SK-N-SH treated with all-trans-retinoic acid at 6 μM for 48 hours (cell line): ENCODE measurements around the gene C12orf42.

ENCODE experiments used
- ATAC-seq: fragments of 200-7000 bp; cut with Tn5 transposase; 3 replicates; pipeline ENCODE4 v1.9.1; 2020; ENCODE audit warnings: mild to moderate bottlenecking, moderate library complexity
- ARNTL ChIP-seq: fragments of 450-650 bp; formaldehyde crosslinking; IDR thresholded peaks from 2 replicates; pipeline ENCODE4 v1.5.0; 2020; ENCODE audit warnings: low read depth, mild to moderate bottlenecking, moderate library complexity, borderline replicate concordance
- BACH2 ChIP-seq: fragments of 250-450 bp; sonication (Bioruptor Pico); IDR thresholded peaks from 2 replicates; pipeline ENCODE4 v1.9.0; 2021; ENCODE audit warnings: mild to moderate bottlenecking, borderline replicate concordance
- ESRRG ChIP-seq: fragments of 250-450 bp; sonication (Bioruptor Pico); IDR thresholded peaks from 2 replicates; pipeline ENCODE4 v1.6.1; 2021; ENCODE audit warnings: mild to moderate bottlenecking
- ISL1 ChIP-seq: fragments of 250-450 bp; sonication (Bioruptor Pico); IDR thresholded peaks from 2 replicates; pipeline ENCODE4 v2.1.2; 2022; ENCODE audit warnings: mild to moderate bottlenecking, moderate library complexity
- OSR1 ChIP-seq: fragments of 250-450 bp; sonication (Bioruptor Pico); IDR thresholded peaks from 2 replicates; pipeline ENCODE4 v1.8.0; 2022; ENCODE audit warnings: moderate library complexity, mild to moderate bottlenecking, inconsistent platforms
- PPARA ChIP-seq: fragments of 250-450 bp; sonication (Bioruptor Pico); IDR thresholded peaks from 2 replicates; pipeline ENCODE4 v1.5.0; 2020; ENCODE audit warnings: mild to moderate bottlenecking, borderline replicate concordance
- SNAI2 ChIP-seq: fragments of 250-450 bp; sonication (Bioruptor Pico); IDR thresholded peaks from 2 replicates; pipeline ENCODE4 v1.5.0; 2020; ENCODE audit warnings: mild to moderate bottlenecking, moderate library complexity
- TCF4 ChIP-seq: fragments of 250-450 bp; sonication (Bioruptor Pico); IDR thresholded peaks from 2 replicates; pipeline ENCODE4 v1.8.0; 2021; ENCODE audit warnings: mild to moderate bottlenecking, moderate library complexity, borderline replicate concordance
- TOX ChIP-seq: fragments of 250-450 bp; sonication (Bioruptor Pico); IDR thresholded peaks from 2 replicates; pipeline ENCODE4 v1.8.0; 2021; ENCODE audit warnings: mild to moderate bottlenecking, moderate library complexity, borderline replicate concordance
- ZC3H10 ChIP-seq: fragments of 250-450 bp; sonication (Bioruptor Pico); IDR thresholded peaks from 2 replicates; pipeline ENCODE4 v1.5.1; 2021; ENCODE audit warnings: mild to moderate bottlenecking, moderate library complexity
- ZFP3 ChIP-seq: fragments of 250-450 bp; sonication (Bioruptor Pico); IDR thresholded peaks from 2 replicates; pipeline ENCODE4 v1.5.0; 2020; ENCODE audit warnings: mild to moderate bottlenecking, moderate library complexity
- ZFP30 ChIP-seq: fragments of 450-650 bp; formaldehyde crosslinking; IDR thresholded peaks from 2 replicates; pipeline ENCODE4 v1.5.0; 2022; ENCODE audit warnings: mild to moderate bottlenecking, moderate library complexity
- ZNF565 ChIP-seq: fragments of 450-650 bp; formaldehyde crosslinking; conservative IDR thresholded peaks from 2 replicates; pipeline ENCODE4 v1.5.0; 2020; ENCODE audit warnings: low read depth, mild to moderate bottlenecking, moderate library complexity
- ZNF70 ChIP-seq: fragments of 450-650 bp; formaldehyde crosslinking; IDR thresholded peaks from 2 replicates; pipeline ENCODE4 v1.5.0; 2020; ENCODE audit warnings: mild to moderate bottlenecking, moderate library complexity
- TF ChIP-seq, protein P1 (sequence below): fragments of 250-450 bp; sonication (Bioruptor Pico); IDR thresholded peaks from 2 replicates; pipeline ENCODE4 v1.8.0; 2020; ENCODE audit warnings: mild to moderate bottlenecking, moderate library complexity, borderline replicate concordance
- TF ChIP-seq, protein P2 (sequence below): fragments of 250-450 bp; sonication (Bioruptor Pico); IDR thresholded peaks from 2 replicates; pipeline ENCODE4 v1.5.1; 2020; ENCODE audit warnings: low read depth, mild to moderate bottlenecking, moderate library complexity
- TF ChIP-seq, protein P3 (sequence below): fragments of 250-450 bp; sonication (Bioruptor Pico); IDR thresholded peaks from 2 replicates; pipeline ENCODE4 v1.8.0; 2021; ENCODE audit warnings: low read depth, mild to moderate bottlenecking, moderate library complexity, borderline replicate concordance
- TF ChIP-seq, protein P4 (sequence below): fragments of 250-450 bp; sonication (Bioruptor Pico); IDR thresholded peaks from 2 replicates; pipeline ENCODE4 v1.5.1; 2021; ENCODE audit warnings: mild to moderate bottlenecking, moderate library complexity
- TF ChIP-seq, protein P5 (sequence below): fragments of 250-450 bp; sonication (Bioruptor Pico); IDR thresholded peaks from 2 replicates; pipeline ENCODE4 v1.5.0; 2020; ENCODE audit warnings: mild to moderate bottlenecking, moderate library complexity

C12orf42 gene

DNA sequence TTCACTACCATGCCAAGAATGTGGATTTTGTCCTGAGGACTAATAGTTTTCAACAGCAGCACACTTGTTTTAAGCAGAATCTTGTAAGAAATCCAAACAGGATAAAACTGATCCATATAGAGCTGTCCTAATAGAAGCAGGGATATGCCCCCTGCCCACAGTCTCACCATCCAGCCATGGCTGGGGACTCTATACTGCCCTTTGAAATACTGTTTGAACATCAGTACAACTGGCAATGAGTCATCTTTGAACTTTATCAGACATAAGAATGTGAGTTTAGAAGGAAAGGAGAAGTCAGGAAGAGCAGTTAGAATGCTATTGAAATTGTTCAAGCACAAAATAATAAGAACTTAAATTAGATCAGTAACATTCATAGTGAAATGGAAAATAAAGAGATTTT, 3.8 kb upstream of the C12orf42 start:
- TF ChIP-seq ZFP3 (no peak), PPARA (CRISPR knock-in tag) (no peak), TCF4 (CRISPR knock-in tag) (no peak), ZC3H10 (CRISPR knock-in tag) (no peak), SNAI2 (CRISPR knock-in tag) (no peak), ZNF70 (CRISPR knock-in tag) (no peak), BACH2 (CRISPR knock-in tag) (no peak), ESRRG (CRISPR knock-in tag) (no peak), ISL1 (CRISPR knock-in tag) (no peak), OSR1 (CRISPR knock-in tag) (no peak), TOX (CRISPR knock-in tag) (no peak), ZNF565 (CRISPR knock-in tag) (no peak), ZFP30 (CRISPR knock-in tag) (no peak)
- TF ChIP-seq, protein P1, sequence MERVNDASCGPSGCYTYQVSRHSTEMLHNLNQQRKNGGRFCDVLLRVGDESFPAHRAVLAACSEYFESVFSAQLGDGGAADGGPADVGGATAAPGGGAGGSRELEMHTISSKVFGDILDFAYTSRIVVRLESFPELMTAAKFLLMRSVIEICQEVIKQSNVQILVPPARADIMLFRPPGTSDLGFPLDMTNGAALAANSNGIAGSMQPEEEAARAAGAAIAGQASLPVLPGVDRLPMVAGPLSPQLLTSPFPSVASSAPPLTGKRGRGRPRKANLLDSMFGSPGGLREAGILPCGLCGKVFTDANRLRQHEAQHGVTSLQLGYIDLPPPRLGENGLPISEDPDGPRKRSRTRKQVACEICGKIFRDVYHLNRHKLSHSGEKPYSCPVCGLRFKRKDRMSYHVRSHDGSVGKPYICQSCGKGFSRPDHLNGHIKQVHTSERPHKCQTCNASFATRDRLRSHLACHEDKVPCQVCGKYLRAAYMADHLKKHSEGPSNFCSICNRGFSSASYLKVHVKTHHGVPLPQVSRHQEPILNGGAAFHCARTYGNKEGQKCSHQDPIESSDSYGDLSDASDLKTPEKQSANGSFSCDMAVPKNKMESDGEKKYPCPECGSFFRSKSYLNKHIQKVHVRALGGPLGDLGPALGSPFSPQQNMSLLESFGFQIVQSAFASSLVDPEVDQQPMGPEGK = no peak
- TF ChIP-seq, protein P2, sequence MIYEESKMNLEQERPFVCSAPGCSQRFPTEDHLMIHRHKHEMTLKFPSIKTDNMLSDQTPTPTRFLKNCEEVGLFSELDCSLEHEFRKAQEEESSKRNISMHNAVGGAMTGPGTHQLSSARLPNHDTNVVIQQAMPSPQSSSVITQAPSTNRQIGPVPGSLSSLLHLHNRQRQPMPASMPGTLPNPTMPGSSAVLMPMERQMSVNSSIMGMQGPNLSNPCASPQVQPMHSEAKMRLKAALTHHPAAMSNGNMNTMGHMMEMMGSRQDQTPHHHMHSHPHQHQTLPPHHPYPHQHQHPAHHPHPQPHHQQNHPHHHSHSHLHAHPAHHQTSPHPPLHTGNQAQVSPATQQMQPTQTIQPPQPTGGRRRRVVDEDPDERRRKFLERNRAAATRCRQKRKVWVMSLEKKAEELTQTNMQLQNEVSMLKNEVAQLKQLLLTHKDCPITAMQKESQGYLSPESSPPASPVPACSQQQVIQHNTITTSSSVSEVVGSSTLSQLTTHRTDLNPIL (CRISPR knock-in tag) = no peak
- ATAC-seq = no peak

DNA sequence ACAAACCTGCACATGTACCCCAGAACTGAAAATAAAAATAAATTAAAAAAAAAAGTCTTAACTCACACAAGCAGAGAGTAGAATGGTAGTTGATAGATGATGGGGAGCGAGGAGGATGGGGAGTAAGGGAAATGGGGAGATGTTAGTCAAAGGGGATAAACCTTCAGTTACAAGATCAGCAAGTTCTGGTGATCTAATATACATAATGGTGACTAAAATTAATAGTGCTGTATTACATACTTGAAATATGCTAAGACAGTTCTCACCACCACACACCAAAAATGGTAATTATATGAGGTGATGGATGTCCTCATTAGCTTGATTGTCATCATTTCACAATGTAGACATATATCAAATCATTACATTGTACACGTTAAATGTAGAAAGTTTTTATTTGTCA, 3.2 kb upstream of the C12orf42 start:
- no peak for ATAC-seq
- TF ChIP-seq, protein P3, sequence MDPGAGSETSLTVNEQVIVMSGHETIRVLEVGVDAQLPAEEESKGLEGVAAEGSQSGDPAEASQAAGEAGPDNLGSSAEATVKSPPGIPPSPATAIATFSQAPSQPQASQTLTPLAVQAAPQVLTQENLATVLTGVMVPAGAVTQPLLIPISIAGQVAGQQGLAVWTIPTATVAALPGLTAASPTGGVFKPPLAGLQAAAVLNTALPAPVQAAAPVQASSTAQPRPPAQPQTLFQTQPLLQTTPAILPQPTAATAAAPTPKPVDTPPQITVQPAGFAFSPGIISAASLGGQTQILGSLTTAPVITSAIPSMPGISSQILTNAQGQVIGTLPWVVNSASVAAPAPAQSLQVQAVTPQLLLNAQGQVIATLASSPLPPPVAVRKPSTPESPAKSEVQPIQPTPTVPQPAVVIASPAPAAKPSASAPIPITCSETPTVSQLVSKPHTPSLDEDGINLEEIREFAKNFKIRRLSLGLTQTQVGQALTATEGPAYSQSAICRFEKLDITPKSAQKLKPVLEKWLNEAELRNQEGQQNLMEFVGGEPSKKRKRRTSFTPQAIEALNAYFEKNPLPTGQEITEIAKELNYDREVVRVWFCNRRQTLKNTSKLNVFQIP (CRISPR knock-in tag) = no peak
- TF ChIP-seq, protein P2 (CRISPR knock-in tag) = no peak
- no peak for TF ChIP-seq ISL1 (CRISPR knock-in tag)
- TF ChIP-seq, protein P4, sequence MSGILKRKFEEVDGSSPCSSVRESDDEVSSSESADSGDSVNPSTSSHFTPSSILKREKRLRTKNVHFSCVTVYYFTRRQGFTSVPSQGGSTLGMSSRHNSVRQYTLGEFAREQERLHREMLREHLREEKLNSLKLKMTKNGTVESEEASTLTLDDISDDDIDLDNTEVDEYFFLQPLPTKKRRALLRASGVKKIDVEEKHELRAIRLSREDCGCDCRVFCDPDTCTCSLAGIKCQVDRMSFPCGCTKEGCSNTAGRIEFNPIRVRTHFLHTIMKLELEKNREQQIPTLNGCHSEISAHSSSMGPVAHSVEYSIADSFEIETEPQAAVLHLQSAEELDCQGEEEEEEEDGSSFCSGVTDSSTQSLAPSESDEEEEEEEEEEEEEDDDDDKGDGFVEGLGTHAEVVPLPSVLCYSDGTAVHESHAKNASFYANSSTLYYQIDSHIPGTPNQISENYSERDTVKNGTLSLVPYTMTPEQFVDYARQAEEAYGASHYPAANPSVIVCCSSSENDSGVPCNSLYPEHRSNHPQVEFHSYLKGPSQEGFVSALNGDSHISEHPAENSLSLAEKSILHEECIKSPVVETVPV = no peak
- no peak for TF ChIP-seq PPARA (CRISPR knock-in tag)
- TF ChIP-seq TOX (CRISPR knock-in tag) = no peak
- TF ChIP-seq ZNF565 (CRISPR knock-in tag) = no peak
- TF ChIP-seq OSR1 (CRISPR knock-in tag) = no peak
- no peak for TF ChIP-seq BACH2 (CRISPR knock-in tag)
- TF ChIP-seq ARNTL (CRISPR knock-in tag) = no peak
- TF ChIP-seq, all 23 proteins: peak for 0

DNA sequence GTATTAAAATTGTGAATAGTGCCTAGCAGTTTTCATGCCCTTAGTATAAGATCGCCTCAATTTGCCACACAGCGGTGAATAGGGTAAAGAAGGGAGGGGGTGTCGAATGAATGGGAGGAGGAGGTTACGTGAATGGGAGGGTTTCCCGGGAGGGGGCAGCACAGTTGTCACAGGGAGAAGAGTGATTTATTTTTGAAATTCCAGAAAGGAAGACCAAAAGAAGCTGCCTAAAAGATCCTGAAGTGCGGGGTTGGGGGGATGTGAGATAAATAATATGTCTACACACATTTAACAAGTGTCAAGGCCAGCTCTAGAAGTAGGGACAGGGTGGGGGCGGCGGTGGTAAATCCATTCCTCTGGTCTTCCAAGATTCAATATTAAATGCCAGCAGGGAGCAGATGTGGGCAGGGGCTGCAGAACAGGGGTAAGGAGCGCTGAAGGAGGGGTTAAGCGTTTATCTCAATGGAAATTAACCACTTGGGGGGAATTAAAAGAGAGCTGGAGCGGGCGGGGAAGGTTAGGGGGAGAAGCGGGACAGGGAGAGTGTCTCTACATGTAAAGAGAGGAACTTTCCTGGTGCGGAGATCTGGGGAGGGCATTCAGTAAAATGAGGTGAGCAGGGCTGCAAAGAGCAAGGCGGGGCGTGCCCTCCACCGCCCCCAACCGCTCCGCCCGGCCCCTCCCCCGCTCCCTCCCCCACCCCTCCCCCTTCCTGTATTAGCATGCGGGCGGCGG, 867 bp downstream of the C12orf42 start:
- ATAC-seq = no peak
- no peak for TF ChIP-seq ZNF70 (CRISPR knock-in tag)

DNA sequence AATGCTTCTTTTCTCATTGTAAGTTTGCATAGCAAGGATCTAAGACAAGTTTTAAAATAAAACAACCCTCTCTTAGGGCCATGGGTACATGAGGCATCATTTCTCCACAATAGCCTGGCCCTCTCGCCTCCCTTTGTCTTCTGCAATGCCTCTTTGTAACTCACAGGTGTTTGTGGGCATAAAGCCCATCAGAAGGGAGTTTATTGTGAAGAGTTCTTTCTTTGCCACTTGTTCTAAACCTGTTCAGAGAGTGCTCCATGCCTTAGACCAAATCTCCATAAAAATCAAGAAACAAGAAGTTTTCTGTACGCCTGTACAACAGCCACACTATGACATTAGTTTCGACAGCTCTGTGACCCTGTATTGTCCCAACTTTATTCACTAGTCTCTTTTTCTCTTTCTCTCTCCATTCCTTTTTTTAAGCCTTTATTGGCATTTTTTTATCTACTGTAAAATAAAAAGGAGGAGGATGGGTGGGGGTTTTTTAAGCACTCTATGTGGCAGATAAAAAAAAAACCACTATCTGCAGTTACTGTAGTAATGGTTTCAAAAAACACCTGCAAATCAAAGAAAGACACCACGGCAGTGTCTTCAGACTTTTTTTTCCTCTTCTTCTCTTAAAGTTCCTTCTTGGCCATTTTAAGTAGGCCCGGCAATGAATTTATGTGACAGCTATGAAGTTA, 1.6 kb downstream of the C12orf42 start:
- TF ChIP-seq, protein P5, sequence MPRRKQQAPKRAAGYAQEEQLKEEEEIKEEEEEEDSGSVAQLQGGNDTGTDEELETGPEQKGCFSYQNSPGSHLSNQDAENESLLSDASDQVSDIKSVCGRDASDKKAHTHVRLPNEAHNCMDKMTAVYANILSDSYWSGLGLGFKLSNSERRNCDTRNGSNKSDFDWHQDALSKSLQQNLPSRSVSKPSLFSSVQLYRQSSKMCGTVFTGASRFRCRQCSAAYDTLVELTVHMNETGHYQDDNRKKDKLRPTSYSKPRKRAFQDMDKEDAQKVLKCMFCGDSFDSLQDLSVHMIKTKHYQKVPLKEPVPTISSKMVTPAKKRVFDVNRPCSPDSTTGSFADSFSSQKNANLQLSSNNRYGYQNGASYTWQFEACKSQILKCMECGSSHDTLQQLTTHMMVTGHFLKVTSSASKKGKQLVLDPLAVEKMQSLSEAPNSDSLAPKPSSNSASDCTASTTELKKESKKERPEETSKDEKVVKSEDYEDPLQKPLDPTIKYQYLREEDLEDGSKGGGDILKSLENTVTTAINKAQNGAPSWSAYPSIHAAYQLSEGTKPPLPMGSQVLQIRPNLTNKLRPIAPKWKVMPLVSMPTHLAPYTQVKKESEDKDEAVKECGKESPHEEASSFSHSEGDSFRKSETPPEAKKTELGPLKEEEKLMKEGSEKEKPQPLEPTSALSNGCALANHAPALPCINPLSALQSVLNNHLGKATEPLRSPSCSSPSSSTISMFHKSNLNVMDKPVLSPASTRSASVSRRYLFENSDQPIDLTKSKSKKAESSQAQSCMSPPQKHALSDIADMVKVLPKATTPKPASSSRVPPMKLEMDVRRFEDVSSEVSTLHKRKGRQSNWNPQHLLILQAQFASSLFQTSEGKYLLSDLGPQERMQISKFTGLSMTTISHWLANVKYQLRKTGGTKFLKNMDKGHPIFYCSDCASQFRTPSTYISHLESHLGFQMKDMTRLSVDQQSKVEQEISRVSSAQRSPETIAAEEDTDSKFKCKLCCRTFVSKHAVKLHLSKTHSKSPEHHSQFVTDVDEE (CRISPR knock-in tag) = no peak
- TF ChIP-seq ZNF565 (CRISPR knock-in tag) = no peak

More for the DNA sequence above, 1.6 kb downstream of the C12orf42 start:
- no peak for ATAC-seq
